Measurements from ENCODE around the gene MILR1. TPM values are rescaled to one million over a fixed set of nuclear protein-coding genes. Genes with fewer than 3 reads are reported as not detected.

MILR1 gene
- total and polyA plus RNA-seq, 2 experiments from 2014 or later, result 0.39 TPM; not detected in 1

DNA sequence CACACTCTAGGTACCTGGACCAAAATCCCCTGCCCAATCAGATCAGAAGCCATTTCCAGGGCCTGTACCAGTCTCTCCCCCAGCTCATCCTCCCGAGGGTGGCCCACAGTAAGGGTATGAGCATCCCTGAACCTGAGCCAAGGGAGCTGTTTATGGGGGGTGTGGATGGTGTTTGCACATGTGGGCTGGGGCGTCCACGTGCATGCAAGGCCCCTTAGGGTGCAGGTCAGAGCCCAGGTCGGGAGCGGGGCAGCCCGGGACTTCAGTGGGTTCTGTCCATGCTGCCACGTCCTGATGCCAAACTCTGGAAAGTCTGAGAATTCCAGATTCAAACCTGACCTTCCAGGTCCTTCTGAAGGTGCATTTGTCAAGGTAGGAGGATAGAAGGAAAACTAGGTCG lies 9.8 kb downstream of the MILR1 start:
- ATAC-seq, result no peak
- H3K9me3 Mint-ChIP-seq, result no peaks in the 10 kb centered on the region
- Histone ChIP-seq H3K4me2 (no peak overlapping the region), H2AFZ (no peak overlapping the region), H4K20me1 (replicated peaks; ENCODE audit: insufficient read depth) (no peaks in the 10 kb centered on the region), H3K36me3 (ENCODE audit: insufficient read depth) (no peaks in the 10 kb centered on the region), H3K4me3 (no peak overlapping the region), H3K79me2 (replicated peaks; ENCODE audit: insufficient read depth) (no peaks in the 10 kb centered on the region), H3K9me2 (ENCODE audit: insufficient read depth) (no peaks in the 10 kb centered on the region), H3K27ac (ENCODE audit: low read depth) (no peak overlapping the region), H3F3A (replicated peaks; ENCODE audit: low read depth) (no peaks in the 10 kb centered on the region), H3K4me1 (ENCODE audit: insufficient read depth) (no peaks in the 10 kb centered on the region), H3K27me3 (ENCODE audit: insufficient read depth) (no peaks in the 10 kb centered on the region)
- peaks cover 2% of the 10 kb centered on the region for H3K27me3 Mint-ChIP-seq (ENCODE audit: insufficient read depth, low read depth, poor library complexity)
- no peak overlapping the region for H3K27ac Mint-ChIP-seq
- no peak overlapping the region for H3K4me3 Mint-ChIP-seq
- no peak for DNase-seq (ENCODE audit: low spot score)
- H3K4me1 Mint-ChIP-seq, result no peaks in the 10 kb centered on the region; the same call in 2 of the 3 replicates
- H3K36me3 Mint-ChIP-seq (ENCODE audit: low read depth), result no peaks in the 10 kb centered on the region
- TF ChIP-seq EZH2phosphoT487 (IDR thresholded peaks at IDR 0.05; ENCODE audit: unreplicated experiment) (no peak), NANOG (IDR thresholded peaks at IDR 0.05; ENCODE audit: borderline replicate concordance) (no peak), ZNF114 (CRISPR knock-in tag; IDR thresholded peaks at IDR 0.05) (no peak), POLR2AphosphoS5 (IDR thresholded peaks at IDR 0.05; ENCODE audit: low read depth) (no peak), ZNF331 (CRISPR knock-in tag; IDR thresholded peaks at IDR 0.05; ENCODE audit: low read depth) (no peak), JUNB (IDR thresholded peaks at IDR 0.05; ENCODE audit: unreplicated experiment) (no peak), EZH2 (IDR thresholded peaks at IDR 0.05; ENCODE audit: low read depth, unreplicated experiment) (no peak), STAT1 (IDR thresholded peaks at IDR 0.05; ENCODE audit: unreplicated experiment) (no peak), CREB1 (CRISPR knock-in tag; IDR thresholded peaks at IDR 0.05; ENCODE audit: low read depth) (no peak)
- TF ChIP-seq, protein P1, sequence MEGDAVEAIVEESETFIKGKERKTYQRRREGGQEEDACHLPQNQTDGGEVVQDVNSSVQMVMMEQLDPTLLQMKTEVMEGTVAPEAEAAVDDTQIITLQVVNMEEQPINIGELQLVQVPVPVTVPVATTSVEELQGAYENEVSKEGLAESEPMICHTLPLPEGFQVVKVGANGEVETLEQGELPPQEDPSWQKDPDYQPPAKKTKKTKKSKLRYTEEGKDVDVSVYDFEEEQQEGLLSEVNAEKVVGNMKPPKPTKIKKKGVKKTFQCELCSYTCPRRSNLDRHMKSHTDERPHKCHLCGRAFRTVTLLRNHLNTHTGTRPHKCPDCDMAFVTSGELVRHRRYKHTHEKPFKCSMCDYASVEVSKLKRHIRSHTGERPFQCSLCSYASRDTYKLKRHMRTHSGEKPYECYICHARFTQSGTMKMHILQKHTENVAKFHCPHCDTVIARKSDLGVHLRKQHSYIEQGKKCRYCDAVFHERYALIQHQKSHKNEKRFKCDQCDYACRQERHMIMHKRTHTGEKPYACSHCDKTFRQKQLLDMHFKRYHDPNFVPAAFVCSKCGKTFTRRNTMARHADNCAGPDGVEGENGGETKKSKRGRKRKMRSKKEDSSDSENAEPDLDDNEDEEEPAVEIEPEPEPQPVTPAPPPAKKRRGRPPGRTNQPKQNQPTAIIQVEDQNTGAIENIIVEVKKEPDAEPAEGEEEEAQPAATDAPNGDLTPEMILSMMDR (conservative IDR thresholded peaks at IDR 0.05; ENCODE audit: low read depth in 2 of 2), result no peak
- TF ChIP-seq, protein P2, sequence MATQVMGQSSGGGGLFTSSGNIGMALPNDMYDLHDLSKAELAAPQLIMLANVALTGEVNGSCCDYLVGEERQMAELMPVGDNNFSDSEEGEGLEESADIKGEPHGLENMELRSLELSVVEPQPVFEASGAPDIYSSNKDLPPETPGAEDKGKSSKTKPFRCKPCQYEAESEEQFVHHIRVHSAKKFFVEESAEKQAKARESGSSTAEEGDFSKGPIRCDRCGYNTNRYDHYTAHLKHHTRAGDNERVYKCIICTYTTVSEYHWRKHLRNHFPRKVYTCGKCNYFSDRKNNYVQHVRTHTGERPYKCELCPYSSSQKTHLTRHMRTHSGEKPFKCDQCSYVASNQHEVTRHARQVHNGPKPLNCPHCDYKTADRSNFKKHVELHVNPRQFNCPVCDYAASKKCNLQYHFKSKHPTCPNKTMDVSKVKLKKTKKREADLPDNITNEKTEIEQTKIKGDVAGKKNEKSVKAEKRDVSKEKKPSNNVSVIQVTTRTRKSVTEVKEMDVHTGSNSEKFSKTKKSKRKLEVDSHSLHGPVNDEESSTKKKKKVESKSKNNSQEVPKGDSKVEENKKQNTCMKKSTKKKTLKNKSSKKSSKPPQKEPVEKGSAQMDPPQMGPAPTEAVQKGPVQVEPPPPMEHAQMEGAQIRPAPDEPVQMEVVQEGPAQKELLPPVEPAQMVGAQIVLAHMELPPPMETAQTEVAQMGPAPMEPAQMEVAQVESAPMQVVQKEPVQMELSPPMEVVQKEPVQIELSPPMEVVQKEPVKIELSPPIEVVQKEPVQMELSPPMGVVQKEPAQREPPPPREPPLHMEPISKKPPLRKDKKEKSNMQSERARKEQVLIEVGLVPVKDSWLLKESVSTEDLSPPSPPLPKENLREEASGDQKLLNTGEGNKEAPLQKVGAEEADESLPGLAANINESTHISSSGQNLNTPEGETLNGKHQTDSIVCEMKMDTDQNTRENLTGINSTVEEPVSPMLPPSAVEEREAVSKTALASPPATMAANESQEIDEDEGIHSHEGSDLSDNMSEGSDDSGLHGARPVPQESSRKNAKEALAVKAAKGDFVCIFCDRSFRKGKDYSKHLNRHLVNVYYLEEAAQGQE (IDR thresholded peaks at IDR 0.05; ENCODE audit: unreplicated experiment), result no peak
- TF ChIP-seq, protein P3, sequence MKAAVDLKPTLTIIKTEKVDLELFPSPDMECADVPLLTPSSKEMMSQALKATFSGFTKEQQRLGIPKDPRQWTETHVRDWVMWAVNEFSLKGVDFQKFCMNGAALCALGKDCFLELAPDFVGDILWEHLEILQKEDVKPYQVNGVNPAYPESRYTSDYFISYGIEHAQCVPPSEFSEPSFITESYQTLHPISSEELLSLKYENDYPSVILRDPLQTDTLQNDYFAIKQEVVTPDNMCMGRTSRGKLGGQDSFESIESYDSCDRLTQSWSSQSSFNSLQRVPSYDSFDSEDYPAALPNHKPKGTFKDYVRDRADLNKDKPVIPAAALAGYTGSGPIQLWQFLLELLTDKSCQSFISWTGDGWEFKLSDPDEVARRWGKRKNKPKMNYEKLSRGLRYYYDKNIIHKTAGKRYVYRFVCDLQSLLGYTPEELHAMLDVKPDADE (IDR thresholded peaks at IDR 0.05), result no peak
- TF ChIP-seq, protein P4, sequence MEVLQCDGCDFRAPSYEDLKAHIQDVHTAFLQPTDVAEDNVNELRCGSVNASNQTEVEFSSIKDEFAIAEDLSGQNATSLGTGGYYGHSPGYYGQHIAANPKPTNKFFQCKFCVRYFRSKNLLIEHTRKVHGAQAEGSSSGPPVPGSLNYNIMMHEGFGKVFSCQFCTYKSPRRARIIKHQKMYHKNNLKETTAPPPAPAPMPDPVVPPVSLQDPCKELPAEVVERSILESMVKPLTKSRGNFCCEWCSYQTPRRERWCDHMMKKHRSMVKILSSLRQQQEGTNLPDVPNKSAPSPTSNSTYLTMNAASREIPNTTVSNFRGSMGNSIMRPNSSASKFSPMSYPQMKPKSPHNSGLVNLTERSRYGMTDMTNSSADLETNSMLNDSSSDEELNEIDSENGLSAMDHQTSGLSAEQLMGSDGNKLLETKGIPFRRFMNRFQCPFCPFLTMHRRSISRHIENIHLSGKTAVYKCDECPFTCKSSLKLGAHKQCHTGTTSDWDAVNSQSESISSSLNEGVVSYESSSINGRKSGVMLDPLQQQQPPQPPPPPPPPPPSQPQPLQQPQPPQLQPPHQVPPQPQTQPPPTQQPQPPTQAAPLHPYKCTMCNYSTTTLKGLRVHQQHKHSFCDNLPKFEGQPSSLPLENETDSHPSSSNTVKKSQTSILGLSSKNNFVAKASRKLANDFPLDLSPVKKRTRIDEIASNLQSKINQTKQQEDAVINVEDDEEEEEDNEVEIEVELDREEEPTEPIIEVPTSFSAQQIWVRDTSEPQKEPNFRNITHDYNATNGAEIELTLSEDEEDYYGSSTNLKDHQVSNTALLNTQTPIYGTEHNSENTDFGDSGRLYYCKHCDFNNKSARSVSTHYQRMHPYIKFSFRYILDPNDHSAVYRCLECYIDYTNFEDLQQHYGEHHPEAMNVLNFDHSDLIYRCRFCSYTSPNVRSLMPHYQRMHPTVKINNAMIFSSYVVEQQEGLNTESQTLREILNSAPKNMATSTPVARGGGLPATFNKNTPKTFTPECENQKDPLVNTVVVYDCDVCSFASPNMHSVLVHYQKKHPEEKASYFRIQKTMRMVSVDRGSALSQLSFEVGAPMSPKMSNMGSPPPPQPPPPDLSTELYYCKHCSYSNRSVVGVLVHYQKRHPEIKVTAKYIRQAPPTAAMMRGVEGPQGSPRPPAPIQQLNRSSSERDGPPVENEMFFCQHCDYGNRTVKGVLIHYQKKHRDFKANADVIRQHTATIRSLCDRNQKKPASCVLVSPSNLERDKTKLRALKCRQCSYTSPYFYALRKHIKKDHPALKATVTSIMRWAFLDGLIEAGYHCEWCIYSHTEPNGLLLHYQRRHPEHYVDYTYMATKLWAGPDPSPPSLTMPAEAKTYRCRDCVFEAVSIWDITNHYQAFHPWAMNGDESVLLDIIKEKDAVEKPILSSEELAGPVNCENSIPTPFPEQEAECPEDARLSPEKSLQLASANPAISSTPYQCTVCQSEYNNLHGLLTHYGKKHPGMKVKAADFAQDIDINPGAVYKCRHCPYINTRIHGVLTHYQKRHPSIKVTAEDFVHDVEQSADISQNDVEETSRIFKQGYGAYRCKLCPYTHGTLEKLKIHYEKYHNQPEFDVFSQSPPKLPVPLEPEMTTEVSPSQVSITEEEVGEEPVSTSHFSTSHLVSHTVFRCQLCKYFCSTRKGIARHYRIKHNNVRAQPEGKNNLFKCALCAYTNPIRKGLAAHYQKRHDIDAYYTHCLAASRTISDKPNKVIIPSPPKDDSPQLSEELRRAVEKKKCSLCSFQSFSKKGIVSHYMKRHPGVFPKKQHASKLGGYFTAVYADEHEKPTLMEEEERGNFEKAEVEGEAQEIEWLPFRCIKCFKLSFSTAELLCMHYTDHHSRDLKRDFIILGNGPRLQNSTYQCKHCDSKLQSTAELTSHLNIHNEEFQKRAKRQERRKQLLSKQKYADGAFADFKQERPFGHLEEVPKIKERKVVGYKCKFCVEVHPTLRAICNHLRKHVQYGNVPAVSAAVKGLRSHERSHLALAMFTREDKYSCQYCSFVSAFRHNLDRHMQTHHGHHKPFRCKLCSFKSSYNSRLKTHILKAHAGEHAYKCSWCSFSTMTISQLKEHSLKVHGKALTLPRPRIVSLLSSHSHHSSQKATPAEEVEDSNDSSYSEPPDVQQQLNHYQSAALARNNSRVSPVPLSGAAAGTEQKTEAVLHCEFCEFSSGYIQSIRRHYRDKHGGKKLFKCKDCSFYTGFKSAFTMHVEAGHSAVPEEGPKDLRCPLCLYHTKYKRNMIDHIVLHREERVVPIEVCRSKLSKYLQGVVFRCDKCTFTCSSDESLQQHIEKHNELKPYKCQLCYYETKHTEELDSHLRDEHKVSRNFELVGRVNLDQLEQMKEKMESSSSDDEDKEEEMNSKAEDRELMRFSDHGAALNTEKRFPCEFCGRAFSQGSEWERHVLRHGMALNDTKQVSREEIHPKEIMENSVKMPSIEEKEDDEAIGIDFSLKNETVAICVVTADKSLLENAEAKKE (CRISPR knock-in tag; IDR thresholded peaks at IDR 0.05), result no peak
